ENCODE data around the gene ZMIZ2.
"Not testable (repeated sequence)": the region's sequence is repeated elsewhere in the genome, so short reads cannot be mapped to it uniquely, and the experiment has no call there.

Gene ZMIZ2

DNA sequence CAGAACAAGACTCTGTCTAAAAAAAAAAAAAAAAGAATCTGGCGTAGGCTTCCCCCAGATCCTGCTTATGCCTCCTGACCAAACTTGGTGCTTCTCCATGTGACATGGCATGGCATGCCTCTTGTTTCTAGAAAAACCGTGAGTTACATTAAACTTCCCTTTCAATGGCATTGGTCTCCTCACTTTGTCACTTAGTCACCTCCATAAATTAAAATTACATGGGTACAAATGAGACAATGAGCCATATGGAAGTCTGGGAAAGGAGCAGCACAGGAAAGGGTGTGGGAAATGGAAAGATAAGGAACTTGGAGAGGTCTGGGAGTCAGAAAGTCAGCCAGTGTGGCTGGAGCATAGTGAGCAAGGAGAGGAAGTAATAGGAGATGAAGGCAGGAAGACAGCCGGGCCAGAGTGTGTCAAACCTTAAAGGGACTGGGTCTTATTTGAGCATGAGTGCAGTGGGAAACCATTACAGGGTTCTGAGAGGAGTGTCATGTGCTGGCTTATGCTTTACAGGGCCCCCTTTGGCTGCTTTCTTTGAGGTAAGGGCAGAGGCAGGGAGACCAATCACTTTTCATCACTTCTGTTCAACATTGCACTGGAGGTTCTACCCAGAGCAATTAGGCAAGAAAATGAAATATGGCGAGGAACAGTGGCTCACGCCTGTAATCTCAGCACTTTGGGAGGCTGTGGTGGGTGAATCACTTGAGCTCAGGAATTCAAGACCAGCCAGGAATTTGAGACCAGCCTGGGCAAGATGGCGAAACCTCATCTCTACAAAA is 21.3 kb upstream of the ZMIZ2 start:
- in situ Hi-C loops (cut with MboI; ENCODE audit: low sequenced_read_pairs): no loop called here

GRCh38 chr7:44727937-44728262 is 20.7 kb upstream of the ZMIZ2 start:
- in situ Hi-C loops (cut with MboI; ENCODE audit: low sequenced_read_pairs): no loop called here

- in situ Hi-C loops (cut with MboI; ENCODE audit: low sequenced_read_pairs): no loop called here
Measured at GRCh38 chr7:44729949-44730590, 18.6 kb upstream of the ZMIZ2 start.

DNA sequence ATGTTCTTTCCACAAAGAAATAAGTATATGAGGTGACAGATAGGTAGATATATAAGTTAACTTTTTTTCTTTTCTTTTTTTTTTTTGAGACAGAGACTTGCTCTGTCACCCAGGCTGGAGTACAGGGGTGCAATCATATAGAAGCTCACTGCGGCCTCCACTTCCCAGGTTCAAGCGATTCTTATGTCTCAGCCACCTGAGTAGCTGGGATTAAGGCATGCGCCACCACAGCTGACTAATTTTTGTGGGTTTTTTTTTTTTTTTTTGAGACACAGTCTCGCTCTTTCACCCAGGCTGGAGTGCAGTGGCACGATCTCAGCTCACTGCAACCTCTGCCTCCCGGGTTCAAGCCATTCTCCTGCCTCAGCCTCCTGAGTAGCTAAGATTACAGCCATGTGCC is 15.7 kb upstream of the ZMIZ2 start:
- in situ Hi-C loops (cut with MboI; ENCODE audit: low sequenced_read_pairs): not testable (repeated sequence)

- in situ Hi-C loops (cut with MboI; ENCODE audit: low sequenced_read_pairs): no loop called here
Measured at GRCh38 chr7:44733708-44734481, 14.8 kb upstream of the ZMIZ2 start.

- in situ Hi-C loops (cut with MboI; ENCODE audit: low sequenced_read_pairs): no loop called here
Measured at GRCh38 chr7:44735403-44736165, 13.1 kb upstream of the ZMIZ2 start.

GRCh38 chr7:44736896-44737295 is 11.8 kb upstream of the ZMIZ2 start:
- in situ Hi-C loops (cut with MboI; ENCODE audit: low sequenced_read_pairs): no loop called here

DNA sequence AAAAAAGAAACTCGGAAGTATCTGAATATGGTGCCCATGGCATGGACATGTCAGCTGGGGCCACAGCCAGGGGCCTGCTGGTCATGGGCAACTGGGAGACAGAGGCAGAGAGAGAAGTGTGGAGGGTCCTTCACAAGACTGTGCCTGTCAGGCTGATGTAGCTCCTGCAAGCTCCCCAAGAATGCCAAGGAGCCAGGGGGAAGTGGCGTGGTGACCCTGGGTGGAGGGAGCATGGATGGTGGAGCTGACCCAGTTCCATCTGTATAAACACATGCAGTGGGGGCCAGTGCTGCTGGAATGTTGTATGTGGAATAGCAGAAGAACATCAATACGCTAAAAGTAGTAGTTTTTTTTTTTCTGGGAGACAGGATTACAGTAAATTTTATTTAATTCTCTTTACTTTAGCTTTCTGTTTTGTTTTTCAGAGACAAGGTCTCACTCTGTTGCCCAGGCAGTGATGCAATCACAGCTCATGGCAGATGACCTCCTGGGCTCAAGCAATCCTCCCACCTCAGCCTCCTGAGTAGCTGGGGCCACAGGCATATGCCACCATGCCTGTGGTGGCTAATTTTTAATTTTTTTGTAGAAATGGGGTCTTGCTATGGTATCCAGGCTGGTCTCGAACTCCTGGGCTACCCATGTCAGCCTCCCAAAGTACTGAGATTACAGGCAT is 10.5 kb upstream of the ZMIZ2 start:
- in situ Hi-C loops (cut with MboI; ENCODE audit: low sequenced_read_pairs): no loop called here

DNA sequence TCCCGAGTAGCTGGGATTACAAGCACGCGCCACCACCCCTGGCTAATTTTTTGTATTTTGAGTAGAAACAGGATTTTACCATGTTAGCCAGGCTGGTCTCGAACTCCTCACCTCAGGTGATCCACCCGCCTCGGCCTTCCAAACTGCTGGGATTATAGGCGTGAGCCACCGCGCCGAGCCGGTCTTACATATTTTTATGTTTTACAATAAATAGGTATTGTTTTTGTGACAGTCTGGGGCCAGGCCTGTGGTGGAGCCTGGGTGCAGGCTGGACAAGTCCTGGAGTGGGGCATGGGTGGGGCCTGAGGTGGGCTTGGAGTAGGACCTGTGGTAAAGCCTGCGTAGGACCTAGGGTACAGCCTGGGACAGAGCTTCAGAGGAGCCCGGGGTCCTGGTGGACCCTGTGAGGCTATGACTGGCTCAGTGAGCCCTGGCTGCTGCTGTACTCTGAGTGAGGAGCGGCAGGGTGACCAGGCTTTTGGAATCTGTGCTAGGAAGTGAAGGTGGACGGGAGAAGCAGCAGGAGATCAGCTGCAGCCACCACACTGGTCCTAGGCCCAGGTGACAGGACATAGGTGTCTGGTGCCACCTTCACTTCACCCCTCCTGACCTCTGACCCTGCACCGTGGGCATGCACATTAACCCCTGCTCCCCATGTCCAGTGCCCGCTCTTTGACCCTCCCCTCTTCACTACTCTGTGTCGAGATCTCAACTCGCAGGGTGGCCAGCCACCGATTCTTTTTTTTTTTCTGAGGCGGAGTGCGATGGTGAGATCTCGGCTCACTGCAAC is 9.6 kb upstream of the ZMIZ2 start:
- in situ Hi-C loops (cut with MboI; ENCODE audit: low sequenced_read_pairs): no loop called here

DNA sequence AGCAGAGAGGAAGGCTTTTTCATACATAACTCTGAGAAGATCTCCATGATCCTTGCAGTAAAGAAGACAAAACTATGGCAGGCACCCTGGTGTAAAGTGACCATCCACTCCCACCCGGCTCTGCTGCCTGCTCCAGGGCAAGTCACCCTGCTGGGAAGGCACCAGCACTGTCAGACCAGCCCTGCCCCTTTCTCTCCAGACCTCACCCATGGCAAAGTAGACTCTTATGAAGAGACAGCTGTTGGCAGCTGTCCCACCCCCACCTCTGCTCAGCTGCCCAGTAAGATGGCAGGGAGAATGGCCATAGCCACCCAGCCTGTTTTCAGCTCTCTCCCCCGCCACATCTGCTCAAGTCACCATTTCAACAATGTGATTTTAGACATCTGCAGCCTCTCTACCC is 8.6 kb upstream of the ZMIZ2 start:
- in situ Hi-C loops (cut with MboI; ENCODE audit: low sequenced_read_pairs): no loop called here

DNA sequence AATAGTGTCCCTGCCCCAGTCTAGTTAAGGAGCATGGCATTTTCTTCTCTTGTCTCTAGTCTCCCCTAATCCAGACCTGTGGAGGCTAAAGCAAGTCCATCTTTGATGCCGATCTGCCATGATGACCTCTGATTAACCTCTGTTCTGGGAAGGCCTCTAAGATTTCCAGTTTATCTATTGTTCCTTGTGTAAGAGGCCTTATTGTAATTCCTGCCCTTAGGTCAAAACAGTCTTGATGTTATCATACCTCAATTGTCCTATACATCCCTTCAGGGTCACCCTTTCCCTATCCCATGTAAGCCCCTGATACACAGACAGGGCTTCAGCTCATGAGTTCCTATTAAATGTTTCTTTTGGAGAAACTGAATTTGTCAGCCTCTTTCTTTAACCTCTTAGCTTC is 4.9 kb upstream of the ZMIZ2 start:
- in situ Hi-C loops (cut with MboI; ENCODE audit: low sequenced_read_pairs): no loop called here

DNA sequence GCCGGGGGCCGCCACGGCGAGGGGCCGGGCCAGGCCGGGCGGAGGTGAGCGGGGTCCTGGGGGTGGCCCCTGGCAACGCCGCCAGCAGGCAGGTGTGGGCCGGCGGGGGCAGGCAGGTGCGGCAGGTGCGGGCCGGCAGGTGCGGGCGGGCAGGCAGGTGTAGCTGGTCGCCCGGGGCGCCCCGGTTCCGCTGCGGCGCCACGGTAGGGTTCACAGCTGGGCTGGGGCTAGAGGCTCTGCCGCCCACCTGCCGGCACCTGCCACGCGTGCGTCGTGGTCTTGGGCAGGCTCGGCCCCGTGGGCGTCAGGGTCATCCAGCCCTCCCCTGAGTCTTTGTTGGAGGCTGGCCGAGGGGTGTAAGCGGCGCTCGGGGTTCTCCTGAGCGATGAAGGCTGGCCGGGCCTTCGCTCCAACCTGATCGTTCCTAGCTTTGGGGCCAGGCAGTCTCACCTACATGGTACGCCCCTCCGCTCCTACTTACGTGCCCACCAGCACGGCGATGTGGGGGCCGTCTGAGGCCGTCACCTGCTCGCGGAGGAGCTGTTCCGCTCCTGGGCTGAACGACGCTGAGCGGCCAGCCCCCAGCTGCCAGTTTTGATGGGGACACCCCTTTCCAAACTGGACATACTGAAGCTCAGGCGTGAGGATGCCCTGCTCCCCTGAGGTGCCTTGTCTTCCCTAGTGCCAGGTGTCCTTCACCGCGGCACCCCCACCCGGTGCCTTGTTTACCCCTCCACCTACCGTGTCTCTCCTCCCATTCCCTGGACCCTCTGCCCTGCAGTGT is 493 bp downstream of the ZMIZ2 start:
- in situ Hi-C loops (cut with MboI; ENCODE audit: low sequenced_read_pairs): no loop called here

- in situ Hi-C loops (cut with MboI; ENCODE audit: low sequenced_read_pairs): no loop called here
Measured at GRCh38 chr7:44749992-44750391, 1.3 kb downstream of the ZMIZ2 start.

- in situ Hi-C loops (cut with MboI; ENCODE audit: low sequenced_read_pairs): no loop called here
Measured at GRCh38 chr7:44750424-44750823, 1.8 kb downstream of the ZMIZ2 start.

GRCh38 chr7:44750921-44751571 is 2.4 kb downstream of the ZMIZ2 start:
- in situ Hi-C loops (cut with MboI; ENCODE audit: low sequenced_read_pairs): no loop called here

DNA sequence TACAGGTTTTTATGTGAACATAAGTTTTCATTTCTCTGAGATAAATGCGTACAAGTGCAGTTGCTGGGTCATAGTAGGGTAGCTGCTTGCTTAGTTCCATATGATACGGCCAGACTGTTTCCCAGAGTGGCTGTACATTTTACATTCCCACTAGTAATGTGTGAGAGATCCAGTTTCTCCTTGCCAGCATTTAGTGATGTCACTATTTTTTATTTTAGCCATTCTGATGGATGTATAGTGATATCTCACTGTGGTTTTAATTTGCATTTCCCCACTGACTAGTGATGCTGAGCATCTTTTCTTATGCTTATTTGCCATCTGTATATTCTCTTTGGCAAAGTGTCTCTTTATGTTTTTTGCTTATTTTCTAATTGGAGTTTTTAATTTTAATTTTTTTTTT is 4.2 kb downstream of the ZMIZ2 start:
- in situ Hi-C loops (cut with MboI; ENCODE audit: low sequenced_read_pairs): no loop called here

GRCh38 chr7:44754802-44755697 is 6.4 kb downstream of the ZMIZ2 start:
- in situ Hi-C loops (cut with MboI; ENCODE audit: low sequenced_read_pairs): no loop called here
